Measurements from ENCODE around the gene PAX7.

PAX7 gene

DNA sequence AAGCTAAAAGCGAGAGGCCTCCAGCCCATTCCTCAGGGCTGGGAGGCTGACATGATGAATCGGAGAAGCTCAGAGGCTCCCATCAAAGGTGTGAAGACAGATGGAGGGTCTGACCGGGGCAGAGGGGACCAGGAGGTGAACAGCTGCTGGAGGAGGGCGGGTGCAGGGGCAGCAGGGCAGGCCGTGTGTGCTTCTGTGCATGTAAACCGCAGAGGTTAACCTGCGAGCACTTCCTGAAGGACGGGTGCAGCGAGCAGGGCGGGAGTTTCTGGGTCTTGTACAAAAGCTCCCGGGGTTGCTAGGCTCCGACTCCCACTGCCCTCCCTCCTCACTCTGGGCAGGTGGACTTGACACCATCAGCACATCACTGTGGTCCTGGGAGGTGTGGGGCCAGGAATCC, 75.2 kb downstream of the PAX7 start:
- TF ChIP-seq, protein P1, sequence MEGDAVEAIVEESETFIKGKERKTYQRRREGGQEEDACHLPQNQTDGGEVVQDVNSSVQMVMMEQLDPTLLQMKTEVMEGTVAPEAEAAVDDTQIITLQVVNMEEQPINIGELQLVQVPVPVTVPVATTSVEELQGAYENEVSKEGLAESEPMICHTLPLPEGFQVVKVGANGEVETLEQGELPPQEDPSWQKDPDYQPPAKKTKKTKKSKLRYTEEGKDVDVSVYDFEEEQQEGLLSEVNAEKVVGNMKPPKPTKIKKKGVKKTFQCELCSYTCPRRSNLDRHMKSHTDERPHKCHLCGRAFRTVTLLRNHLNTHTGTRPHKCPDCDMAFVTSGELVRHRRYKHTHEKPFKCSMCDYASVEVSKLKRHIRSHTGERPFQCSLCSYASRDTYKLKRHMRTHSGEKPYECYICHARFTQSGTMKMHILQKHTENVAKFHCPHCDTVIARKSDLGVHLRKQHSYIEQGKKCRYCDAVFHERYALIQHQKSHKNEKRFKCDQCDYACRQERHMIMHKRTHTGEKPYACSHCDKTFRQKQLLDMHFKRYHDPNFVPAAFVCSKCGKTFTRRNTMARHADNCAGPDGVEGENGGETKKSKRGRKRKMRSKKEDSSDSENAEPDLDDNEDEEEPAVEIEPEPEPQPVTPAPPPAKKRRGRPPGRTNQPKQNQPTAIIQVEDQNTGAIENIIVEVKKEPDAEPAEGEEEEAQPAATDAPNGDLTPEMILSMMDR (IDR thresholded peaks at IDR 0.05; ENCODE audit: borderline replicate concordance, insufficient read depth, low read depth, low read length) = no peak
- H3K4me3 ChIP-seq (ENCODE audit: low read depth, low read length) = no peak overlapping the region

DNA sequence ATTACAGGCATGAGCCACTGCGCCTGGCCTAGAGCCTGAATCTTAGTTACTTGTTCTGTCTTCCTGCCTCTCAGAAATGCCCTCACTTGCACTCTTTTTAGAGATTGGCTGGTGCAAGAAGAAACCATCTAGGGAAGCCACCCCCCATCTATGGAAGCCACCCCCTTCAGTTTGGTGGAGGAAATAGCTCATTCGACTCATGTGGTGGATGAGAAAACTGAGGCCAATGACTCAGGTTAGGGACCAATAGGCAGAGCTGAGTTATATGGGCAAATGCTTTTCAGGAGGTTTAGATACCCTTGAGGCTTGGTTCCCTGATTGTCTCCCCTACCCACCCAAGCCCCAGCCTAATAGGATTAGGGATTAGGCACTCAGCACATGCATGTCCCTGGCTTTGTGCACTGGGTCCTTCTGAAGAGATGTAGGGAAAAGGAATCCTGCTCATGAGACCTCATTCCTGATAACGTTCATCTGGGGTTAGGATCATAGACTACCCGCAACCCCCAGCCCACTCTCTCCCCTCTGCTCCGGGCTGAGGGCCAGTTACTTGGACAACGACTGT, 77.1 kb downstream of the PAX7 start:
- no peak overlapping the region for H3K4me3 ChIP-seq (ENCODE audit: low read depth, low read length)
- TF ChIP-seq, protein P1 (IDR thresholded peaks at IDR 0.05; ENCODE audit: borderline replicate concordance, insufficient read depth, low read depth, low read length) = no peak

DNA sequence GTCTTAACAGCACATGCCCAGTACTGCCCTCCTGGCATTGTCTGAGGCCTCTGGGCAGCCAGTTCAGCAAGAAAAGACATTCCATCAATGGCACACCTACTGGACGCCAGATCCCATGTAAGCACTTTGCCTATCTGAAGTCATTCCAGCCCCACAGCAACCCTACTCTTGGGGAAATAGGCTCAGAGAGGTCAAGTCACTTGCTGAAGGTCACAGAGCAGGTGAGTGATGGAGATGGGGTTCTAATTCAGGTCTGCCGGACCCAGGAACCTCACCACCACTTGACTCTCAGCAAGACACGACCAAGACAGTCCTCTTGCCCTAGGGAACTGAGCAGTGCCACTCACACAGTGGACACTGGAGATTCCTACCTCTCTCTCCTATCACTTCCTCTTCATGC, 79.4 kb downstream of the PAX7 start:
- TF ChIP-seq, protein P1 (IDR thresholded peaks at IDR 0.05; ENCODE audit: borderline replicate concordance, insufficient read depth, low read depth, low read length) = no peak
- H3K4me3 ChIP-seq (ENCODE audit: low read depth, low read length) = no peak overlapping the region

DNA sequence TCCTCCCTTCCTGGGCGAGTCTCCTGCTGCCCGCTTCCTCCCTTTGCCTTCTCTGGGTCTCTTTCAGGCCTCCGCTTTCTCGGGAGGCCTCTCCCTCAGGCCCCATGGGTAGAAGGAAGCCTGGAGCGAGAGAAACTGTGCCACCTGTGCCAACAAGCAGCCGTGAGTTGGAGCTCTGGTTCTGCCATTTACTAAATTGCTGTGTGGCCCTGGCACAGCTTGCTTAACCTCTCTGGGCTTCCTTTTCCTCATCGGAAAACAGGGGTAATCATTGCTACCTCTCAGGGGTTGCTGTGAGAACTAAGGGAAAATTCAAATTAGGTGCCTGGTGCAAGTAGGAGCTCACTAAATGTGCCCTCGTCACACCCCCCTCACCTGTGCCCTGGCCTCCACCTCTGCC, 80.4 kb downstream of the PAX7 start:
- H3K4me3 ChIP-seq (ENCODE audit: low read depth, low read length) = no peak overlapping the region
- TF ChIP-seq, protein P1 (IDR thresholded peaks at IDR 0.05; ENCODE audit: borderline replicate concordance, insufficient read depth, low read depth, low read length) = no peak

DNA sequence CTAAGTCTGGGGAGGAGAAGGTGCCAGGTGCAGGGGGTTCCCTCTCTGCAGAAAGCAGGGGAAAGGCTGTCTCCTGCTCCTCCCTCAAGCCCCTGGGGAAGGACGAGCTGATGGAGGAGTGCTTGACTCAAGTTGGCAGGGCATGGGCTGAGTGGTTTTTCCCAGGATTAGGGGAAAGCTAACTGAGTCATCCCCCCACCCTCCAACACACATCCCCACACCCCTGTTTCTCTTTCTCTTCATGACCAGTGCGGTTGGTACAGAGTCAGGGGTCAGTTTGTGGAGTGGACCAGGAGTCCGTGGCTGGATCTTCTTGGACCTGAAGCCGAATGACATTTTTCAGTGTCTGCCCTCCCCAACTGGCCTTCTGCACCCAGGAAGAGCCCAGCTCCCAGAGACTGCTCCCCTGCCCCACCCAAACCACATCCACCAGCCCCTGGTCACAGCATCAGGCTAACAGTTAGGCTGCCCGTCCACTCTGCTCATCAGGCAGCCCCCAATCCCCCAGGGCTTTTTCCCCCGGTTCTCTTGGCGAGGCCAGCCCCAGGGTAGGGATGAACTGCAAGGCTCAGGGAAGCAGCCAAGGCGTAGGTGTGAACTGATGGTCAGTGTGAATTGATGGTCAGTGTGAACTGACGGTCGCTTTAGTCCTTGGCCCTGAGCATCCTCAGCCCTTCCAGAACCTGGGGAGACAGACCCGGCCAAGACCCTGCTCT, 81.0 kb downstream of the PAX7 start:
- TF ChIP-seq, protein P1 (IDR thresholded peaks at IDR 0.05; ENCODE audit: borderline replicate concordance, insufficient read depth, low read depth, low read length) = no peak
- H3K4me3 ChIP-seq (ENCODE audit: low read depth, low read length) = no peak overlapping the region

DNA sequence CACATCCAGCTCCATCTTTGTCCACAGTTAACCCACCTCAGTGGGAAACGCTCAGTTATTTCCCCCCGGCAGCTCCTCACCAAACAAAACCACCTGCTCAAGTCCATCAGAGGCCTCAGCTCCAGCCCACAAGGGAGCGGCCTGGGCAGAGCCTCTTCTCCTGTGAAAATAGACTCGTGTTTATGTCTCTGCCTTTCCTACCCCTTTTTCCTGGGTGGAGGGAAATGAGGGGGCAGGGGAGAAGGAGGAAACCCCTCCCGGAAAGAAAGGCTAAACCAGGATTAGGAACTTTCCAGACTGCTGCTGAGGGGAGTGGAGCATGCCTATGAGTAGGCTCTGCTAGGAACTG, 81.6 kb downstream of the PAX7 start:
- TF ChIP-seq, protein P1 (IDR thresholded peaks at IDR 0.05; ENCODE audit: borderline replicate concordance, insufficient read depth, low read depth, low read length) = no peak
- H3K4me3 ChIP-seq (ENCODE audit: low read depth, low read length) = no peak overlapping the region
